ENCODE measurements around the gene GPD2.

The GPD2 gene

DNA sequence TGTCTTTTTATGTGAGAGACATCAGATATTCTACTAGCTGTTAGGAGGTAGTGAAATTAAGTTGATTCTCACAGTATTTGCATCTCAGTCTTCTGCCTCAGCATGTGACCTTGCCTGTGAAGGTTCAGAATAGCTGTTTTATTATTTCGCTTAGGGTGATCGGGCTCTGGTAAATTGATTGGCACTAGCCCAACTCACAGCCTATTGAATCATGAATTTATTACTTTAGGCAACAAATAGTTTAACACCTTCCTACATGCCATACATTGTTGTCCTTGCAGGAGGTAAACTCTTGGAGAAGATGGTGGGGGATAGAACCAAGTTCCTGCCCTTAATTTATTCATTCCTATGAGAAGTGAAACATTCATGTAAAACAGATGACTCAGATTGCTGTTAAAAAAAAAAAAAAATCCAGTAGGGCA, 101.9 kb downstream of the GPD2 start:
- no peak for DNase-seq

DNA sequence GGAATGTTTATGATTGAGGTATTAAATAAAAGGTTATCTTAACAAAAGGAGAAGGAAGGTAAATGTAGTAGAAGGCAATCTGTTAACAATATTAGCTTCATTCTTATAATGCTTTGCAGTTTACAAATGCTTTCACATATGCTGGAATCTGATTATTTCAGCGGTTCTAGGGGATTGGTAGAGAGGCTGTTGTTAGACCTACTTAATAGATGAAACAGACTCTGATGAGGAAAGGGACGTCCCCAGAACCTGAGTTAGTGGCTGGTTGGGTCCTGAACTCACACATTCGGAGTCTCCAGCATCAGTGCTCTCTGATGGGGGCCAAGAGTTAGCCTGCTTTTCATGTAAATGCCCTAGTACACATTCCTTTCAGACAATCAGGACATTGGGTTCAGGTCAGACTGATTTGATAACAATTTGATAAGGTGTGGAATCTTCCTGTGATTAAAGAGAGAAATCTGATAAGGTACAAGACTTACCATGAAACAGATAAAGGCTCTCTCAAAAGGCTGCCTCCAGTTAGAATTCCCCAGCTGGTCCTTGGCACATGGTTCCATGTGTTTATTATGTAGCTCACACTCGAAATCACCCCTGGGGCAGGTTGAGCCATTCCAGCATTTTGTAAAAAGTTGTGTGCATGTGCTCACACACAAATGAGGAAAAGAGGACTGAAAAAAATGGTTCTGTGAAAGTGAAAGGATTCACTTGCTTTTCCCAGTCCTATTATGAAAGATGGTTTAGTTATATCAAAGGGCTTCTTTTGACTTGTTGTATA, 103.1 kb downstream of the GPD2 start:
- DNase-seq, result no peak

DNA sequence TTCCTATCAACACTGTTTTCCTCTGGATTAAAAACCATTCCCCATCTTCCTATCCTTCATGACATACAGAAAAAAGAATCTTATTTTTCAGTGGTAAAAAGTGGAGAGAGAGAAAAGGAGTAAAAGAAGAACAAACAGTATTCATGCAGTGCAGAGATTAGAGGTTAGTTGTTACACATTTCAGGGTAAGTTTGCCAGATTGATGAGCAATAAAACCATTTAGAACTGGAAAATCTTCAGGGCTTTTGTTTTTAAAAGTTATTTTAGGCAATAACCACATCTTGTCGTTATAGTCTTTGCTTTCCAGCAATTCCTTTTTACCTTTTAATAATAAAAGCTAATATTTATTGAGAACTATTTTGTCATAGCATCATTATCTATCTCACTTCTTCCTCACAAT, 104.5 kb downstream of the GPD2 start:
- no peak for DNase-seq

DNA sequence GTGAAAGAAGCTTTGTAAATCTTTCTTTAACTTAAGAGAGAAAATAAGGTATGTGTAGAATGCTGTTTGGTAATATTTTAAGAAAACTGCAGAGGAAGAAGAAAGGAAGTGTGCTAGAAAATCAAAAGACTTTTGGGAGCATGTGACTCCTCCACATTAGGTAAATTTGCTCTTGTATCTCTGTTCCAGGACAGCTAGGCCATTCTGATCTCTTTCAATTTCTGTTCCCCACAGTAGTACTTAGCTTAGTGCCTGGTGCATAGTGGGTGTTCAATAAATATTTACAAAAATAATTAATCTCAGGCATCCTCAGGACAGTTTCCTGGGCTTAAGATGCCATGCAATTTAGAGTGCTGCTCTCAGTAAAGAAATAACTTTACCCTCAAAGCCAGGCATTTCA, 105.0 kb downstream of the GPD2 start:
- DNase-seq, result no peak

DNA sequence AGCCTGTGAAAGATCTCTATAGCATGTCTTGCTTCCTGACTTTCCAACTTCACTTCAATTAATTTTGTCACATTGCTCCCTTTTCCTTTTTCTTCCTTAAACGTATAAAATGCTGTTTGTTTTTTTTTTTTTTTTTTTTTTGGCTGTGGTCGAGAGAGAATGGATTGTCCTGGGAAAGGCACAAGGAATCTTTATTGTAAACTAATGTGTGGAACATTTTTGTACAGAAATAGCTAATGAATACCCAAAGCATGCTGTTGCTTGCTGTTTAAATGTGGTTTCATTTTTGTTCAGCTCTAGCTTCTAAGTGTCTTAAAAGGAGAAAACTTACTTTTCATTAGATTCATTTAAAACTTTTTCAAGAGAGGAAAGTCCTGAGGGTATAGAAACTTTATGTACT, 105.5 kb downstream of the GPD2 start:
- no peak for DNase-seq

DNA sequence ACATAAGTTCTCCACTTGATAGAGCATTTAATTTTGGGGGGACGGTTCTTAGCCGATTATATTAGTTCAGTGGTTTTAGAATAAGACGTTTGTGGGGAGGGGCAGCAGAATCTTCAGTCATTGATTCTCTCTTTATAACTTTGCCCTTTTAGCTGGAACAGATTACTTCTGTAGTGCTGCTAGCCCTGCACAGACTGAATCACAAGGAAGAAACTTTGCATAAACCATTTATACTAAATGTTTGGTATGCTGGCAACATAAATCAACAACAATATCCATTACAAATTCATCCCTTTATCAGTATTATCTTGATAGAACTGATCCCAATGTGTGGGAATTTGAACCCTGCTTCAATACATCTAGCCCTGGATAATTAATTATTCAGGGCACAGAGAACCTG, 112.2 kb downstream of the GPD2 start:
- DNase-seq, result no peak

DNA sequence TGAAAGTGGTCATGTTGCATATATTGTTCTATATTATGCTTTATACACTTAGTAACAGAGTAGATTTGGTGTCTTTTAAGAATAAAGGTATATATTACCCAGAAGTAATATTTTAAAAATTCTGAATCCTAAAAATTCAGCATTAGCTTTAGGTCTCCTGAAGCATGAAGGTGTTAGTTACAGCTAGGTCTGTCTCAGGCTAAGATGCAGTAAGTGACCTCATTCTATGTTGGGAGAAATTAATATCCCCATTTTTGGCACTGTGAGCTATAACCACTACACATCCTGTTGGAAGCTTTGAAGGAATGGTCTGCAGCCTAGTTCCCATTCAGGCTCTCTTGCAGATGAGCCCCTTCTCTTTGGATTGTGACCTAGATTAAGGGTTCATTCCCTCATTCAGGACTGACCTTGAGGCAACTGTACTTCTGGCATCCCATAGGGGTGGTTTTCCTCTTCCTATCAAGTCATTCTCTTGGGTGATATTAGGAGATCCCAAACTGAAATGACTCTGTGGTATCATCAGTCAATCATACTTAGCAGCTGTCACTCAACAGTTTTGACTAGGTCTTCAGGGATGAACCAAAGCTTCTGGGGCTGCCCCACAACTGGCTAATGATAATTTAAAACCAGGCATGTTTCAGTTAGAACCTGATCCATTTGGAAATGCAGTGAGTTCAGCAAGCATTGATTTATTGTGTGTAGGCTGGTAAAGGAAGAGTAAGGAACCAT, 117.7 kb downstream of the GPD2 start:
- no peak for DNase-seq

DNA sequence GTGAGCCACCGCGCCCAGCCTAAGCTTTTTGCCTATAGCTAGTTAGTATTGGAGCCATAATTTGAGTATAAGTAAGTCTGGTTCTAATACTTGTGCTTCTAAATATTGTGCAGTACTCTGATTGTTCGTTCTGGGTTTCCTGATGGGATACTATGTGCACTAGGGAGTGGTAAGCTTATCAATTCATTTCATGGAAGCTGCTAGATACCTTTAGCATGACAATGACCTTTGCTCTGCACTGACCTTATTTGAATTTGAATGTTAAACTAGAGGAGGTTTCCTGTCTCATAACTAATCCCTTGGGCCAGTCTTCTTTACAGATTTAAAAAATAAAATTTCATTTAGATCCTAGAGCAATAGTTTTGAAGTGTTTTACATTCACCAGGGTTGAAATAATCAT, 125.1 kb downstream of the GPD2 start:
- no peak for DNase-seq

DNA sequence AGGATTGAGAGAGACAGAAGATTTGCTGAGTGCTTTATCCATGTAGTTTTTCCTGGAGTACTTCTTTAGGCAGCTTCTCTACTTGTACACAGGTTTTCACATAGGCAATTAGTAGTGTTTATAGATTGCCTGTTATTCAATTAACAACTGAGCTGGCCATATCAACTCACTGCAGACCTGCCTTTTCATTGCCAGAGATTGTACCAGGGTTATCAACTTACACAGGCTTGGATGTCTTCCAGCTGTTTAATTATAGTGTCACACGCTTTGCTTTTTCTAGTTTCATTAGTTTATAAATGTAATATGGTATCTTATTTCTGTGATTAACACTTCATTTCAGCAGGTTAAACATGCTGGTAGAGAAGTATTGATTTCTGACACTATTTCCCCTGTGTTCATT, 125.9 kb downstream of the GPD2 start:
- no peak for DNase-seq

DNA sequence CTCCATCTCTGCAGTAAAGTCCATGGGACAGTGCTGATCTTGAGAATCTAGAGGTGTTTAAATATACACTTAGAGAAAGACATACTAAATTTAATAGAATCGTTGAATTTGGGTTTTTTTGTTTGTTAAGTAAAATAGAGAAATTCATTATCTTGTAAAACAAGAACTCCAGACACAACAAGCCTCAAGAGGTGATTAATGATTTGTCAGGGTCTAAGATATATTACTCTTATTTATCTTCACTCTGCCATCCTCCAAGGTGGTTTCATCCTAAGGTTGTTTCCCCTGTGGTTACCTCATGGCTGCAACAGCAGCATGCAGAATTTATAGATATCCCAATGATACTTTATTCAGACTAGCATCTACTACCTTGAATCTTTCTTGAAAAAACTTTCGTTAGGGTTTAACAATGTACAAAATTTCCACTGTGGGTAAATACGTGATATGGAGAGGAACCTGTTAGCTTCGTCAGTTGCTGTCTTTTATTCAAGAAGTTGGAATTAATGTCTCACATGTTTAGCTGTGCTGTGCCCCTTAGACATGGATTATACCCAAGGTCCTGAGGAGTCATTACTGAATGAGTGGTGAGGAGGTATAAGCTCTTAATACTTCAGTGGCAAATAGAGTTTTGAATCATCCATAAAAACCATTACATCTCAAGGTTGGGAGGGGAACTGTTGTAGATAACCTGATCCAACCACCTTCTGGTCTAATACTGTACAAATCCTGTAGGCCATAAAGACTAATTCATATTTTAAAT, 128.0 kb downstream of the GPD2 start:
- no peak for DNase-seq

DNA sequence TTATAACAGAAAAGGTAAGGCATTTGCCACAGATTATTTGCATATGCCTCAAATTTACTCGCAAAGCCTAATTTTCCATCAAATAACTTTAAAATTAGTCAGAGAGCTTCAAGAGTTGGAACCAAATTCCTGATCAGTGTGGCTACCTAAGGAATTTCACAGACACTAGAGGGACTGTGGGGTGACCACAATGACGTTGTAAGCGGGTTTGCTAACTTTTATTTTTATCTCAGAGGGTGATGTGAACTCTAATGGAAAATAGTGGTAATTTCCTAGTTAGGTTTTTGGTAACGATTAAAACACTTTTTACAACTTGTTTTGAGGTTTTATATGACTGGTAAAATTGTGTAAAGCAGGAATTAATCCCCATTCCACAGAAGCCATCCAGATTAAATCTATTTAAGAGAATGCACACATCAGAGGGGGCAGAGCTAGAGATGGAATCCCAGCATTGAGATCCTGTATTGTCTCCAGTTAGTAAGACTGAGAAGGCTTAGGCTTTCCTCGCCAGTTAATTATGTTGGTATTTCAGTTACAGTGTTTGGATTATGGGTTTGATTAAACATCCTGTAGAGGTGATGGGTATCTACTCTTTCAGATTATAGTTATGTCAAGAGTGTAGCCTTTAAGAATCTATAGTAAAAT, 129.0 kb downstream of the GPD2 start:
- no peak for DNase-seq

DNA sequence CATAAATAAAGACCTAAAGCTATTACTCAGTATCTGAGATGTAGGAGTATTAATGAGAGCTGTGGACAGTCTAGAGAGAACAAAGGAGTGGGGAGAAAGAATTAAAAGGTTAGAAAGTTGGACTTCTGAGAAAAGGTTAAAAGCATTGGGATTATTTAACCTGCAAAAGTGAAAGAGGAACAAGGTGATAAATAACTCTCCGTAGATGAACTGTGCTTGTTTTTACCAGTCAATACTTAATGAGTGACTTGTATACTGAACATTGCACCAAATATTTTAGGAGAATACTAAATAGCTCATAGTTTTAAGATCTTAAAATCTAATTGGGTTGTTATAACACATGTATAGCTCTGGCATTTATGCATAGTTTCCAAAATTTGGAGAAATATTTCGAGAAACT, 137.5 kb downstream of the GPD2 start:
- no peak for DNase-seq

DNA sequence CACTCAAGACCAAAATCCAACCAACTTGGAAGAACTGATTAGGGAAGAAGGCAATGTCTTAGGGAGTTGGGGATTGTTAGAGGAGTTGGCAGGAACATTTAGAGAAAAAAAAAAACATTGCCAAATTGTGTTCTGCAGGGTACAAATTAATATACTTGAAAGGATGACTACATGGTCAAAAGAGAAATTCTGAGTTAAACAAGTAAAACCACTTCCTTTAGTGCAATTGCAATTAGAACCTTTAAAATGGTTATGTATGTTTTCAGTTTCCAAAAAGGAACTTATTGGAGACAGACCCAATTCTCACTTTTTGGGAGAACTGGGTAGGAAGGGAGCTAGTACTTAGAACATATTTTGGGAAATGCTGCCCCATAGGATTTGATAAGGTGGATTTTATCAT, 137.9 kb downstream of the GPD2 start:
- no peak for DNase-seq

DNA sequence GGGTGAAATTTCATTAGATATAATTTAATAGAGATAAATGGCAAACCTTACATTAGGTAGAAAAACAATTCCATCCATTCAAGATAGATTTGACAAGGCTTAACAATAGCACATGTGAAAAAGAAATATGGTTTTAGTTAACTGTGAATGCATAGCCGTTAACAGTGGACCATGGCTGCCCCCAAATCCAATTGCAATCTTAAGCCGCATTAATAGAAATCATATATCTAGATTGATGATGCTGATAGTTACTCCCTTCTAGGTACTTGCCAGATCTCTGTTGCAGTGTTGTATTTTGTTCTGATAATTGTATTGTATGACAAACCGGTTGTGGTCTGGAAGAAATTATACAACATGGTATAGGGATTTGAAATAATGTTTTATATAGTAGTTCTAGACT, 139.8 kb downstream of the GPD2 start:
- DNase-seq, result no peak

DNA sequence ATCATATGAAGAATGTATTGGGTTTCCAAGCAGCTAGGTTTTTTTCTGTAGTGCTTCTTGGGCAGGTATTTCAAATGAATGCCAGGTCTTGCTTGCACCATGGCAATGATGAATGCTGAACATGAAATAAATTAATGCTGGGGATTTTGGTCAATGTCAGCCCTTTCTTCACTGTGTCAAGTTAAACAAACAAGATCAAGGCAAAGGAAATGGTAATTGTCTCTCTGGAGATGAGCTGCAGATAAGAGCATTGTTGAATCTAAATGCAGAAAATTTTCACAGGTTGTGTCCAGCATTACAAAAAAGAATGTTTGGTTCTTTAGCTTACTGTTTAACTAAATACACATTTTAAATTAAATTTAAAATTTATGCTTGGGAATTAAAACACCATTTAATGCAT, 144.3 kb downstream of the GPD2 start:
- no peak for DNase-seq

DNA sequence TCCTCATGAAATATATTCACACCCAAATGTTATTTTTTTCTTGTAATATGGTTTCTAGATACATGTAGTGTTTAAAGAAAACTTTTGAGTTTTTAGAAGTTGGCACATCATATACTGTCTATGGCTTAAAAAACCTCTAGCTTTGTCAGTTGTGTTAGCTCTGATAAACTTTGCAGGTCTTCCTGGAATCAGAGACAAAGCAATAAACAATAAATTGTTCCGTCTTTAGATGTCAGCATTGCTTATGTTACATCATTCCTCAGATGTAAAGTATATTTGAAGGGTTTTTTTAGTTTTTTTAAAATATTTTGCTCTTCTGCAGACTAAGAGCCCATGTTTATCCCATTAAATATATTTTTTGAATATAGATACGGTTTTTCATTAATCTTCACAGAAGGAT, 145.1 kb downstream of the GPD2 start:
- no peak for DNase-seq

DNA sequence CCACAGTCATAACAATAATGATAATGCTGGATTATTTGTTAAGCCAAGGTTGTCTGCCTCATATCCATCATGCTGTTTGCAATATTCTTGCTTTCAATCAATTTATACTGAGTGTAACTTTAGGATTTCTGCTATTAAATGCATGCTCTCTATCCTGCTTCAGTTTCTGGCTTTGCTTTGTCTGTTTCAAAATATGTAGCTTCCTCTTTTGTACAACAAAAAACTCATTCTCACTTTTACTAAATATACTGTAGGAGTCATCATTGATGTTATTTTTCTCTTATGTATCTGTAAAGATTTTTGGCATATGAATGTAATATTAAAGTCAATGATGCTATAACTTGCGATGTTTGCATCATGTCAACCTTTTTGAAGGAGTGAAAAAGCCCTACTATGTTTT, 149.3 kb downstream of the GPD2 start:
- no peak for DNase-seq

DNA sequence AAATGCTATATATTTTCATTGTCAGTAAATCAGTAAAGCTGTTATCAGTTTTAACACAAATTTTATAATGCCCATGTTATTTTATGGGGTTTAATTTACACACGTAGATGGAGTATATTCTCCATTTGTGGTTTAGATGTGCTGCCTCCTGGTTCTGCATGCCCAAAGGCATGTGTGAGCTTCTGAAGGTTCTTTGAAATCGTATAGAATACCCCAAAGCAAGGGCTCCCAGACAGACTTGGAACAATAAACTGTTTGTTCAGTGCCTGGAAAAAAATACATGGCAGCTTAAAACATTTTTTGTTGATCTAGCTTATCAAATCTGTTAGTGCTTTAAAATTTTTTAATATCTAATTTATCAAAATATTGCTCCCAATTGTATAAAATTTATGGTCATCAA, 150.4 kb downstream of the GPD2 start:
- no peak for DNase-seq

DNA sequence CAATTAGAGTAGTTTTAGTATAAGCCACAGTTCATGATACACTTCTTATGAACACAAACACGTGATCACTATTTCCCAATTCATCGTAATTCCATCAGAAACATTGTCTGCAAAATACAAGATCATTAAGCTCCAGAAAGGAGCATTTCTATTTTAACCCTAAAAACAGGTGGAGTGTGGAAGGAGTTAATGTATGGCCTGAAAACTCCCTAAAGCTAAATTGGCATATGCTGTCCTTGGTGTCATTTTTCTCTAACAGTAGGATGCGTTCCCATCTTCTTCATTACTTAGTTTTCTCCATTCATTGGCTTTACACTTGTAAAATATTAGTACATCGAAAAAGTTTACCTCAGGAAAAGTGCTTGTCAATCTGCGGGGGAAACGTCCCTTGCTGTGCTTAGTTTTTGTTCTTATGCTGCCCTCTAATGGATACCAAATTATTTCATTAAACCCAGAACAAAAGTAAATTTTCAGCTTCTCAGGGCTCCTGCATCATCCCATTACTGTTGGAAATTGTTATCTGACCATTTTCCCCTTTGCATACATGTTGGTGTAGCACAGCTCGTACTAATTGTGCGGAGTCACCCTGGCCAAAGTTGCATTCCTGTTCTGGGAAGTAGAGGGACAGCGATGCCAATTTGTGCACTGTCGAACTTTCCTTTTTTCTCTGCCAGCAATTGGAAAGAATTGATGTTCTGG, 153.4 kb downstream of the GPD2 start:
- DNase-seq, result no peak

DNA sequence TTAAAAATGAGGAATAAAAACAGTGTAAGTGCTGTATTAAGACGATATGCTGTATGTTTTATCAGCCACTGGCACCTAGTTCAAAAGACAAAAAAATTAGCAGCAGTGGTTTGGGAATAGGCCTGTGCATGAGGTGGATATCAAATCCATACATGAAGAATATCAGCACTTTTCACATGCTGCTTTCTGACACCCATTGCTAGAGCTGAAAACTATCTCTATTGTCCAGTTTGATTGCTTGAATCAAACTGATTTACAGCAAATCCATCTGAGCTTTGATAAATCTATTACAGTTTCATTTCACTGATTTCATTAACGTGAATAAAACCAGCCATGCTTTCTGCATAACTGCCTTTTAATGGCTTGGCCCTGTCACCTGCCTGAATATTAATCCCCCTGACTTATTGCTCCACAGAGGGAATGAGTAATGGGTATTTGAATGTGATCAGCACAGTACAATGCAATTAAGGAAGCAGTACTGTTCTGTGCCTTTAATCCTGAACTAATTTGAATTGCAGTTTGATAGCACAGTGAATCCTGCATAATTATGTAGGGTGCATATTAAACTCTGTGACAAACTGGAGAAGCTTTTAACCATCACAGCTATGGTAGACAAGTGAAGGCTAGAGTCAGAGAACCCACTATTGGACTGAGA, 154.0 kb downstream of the GPD2 start:
- no peak for DNase-seq

DNA sequence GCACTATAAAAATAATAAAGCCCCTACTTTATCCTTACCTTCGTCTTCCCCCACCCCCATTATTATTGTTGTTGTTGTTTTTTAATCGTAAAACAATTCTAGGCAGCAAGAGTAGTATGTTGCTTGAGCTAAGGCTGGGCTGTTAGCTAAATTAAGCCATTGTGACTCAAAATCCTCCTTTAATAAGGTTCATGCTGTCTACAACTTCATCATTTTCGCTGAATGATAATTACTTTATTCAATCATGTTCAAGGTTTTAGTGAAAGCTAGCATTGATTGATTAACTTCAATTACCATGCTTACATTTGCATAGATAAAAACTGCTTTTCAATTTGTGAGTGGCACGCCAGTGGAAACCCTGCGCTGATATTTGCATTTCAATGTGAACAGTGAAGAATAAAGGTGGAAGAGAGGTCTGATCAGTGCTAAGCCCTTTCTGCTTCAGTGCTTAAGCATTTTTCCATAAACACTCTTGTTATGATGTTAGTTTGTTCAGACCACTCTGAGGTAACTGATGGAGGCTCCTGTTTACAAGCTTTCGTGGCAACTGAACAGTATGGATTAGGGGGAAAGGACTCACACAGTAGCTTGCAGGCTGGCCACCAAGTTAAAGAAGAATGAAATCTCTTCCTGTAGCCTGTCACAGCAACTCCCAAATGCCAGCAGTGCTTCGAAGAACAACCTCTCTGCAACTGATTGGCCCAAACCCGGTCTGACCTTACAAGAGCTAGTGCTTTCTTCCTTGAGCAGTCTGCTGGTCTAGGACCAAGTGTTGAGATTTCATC, 156.8 kb downstream of the GPD2 start:
- DNase-seq, result no peak

DNA sequence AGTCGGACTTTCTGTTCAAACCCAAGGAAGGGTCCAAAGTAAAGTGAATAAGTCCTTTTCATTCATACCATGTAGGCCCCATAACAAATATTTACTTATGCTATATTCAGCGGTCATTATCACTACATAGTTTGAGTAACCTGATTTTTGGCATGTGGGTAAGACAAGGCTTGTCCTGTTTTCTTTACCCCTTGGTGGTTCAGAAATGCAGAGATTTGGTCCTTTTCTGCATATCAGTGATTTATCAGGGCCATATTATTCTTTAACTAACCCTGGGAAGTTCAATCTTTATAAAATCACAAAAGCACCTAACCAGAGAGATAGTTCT, 157.4 kb downstream of the GPD2 start:
- no peak for DNase-seq
